Mesenchymal stem cell (in vitro differentiated cells and primary cell): ENCODE results near the gene ACOX2.
A peak's percentile ranks its signal among the peaks of the same experiment; 100 is the strongest.

Experiments used
- DNase-seq: peaks from one replicate; pipeline ENCODE4 v3.0.0-alpha.2; 2013
- H2AFZ ChIP-seq: one replicate; pipeline ENCODE4 v1.6.1; 2013; ENCODE audit warnings: low read depth, mild to moderate bottlenecking, control low read depth, inconsistent platforms, low read length, moderate library complexity
- H2AK5ac ChIP-seq: 2 replicates; pipeline ENCODE4 v1.6.1; 2013; ENCODE audit warnings: low read length, moderate library complexity, mild to moderate bottlenecking, inconsistent platforms; ENCODE audit not compliant: severe bottlenecking
- H2BK120ac ChIP-seq: one replicate; pipeline ENCODE4 v1.6.1; 2013; ENCODE audit warnings: low read depth, mild to moderate bottlenecking, inconsistent platforms, low read length, moderate library complexity
- H2BK12ac ChIP-seq, 2 experiments: one replicate each; pipeline ENCODE4 v1.6.1; 2013; ENCODE audit warnings: inconsistent platforms in 2 of 2, low read length in 2 of 2, mild to moderate bottlenecking in 2 of 2, moderate library complexity in 2 of 2, control low read depth in 1 of 2
- H2BK15ac ChIP-seq: one replicate; pipeline ENCODE4 v1.6.1; 2013; ENCODE audit warnings: mild to moderate bottlenecking, low read depth, inconsistent platforms; ENCODE audit not compliant: poor library complexity, severe bottlenecking
- H2BK5ac ChIP-seq: 2 replicates; pipeline ENCODE4 v1.6.1; 2013; ENCODE audit warnings: low read depth, mild to moderate bottlenecking, low read length, control low read depth, inconsistent platforms; ENCODE audit not compliant: poor library complexity, severe bottlenecking
- H3K14ac ChIP-seq, 2 experiments: one replicate each; pipeline ENCODE4 v1.6.1; 2013; ENCODE audit warnings: inconsistent platforms in 2 of 2, low read length in 2 of 2, control low read depth in 1 of 2, mild to moderate bottlenecking in 1 of 2, moderate library complexity in 1 of 2
- H3K18ac ChIP-seq, 2 experiments: one replicate each; pipeline ENCODE4 v1.6.1; 2013; ENCODE audit warnings: inconsistent platforms in 2 of 2, low read length in 2 of 2, control low read depth in 1 of 2, low read depth in 1 of 2, mild to moderate bottlenecking in 1 of 2
- H3K23ac ChIP-seq, 2 experiments: one replicate each; pipeline ENCODE4 v1.6.1; 2013; ENCODE audit warnings: inconsistent platforms in 2 of 2, low read length in 2 of 2, mild to moderate bottlenecking in 2 of 2, moderate library complexity in 2 of 2, control low read depth in 1 of 2
- H3K27ac ChIP-seq: 2 replicates; pipeline ENCODE4 v1.5.1; 2013; ENCODE audit warnings: mild to moderate bottlenecking, moderate library complexity, low read length, control low read depth, inconsistent platforms; ENCODE audit not compliant: poor library complexity, severe bottlenecking
- H3K27me3 ChIP-seq, 2 experiments: 2 replicates each; pipeline versions ENCODE4 v1.6.1 to v1.7.0; 2013; ENCODE audit warnings: low read length in 2 of 2, mild to moderate bottlenecking in 2 of 2, moderate library complexity in 2 of 2, control low read depth in 1 of 2, inconsistent platforms in 1 of 2; ENCODE audit not compliant: control insufficient read depth in 1 of 2, insufficient read depth in 1 of 2
- H3K36me3 ChIP-seq, 2 experiments: 2 replicates each; pipeline versions ENCODE4 v1.6.1 to v1.7.0; 2013; ENCODE audit warnings: low read length in 2 of 2, control low read depth in 1 of 2, inconsistent platforms in 1 of 2, low read depth in 1 of 2, mild to moderate bottlenecking in 1 of 2; ENCODE audit not compliant: insufficient read depth in 2 of 2, control insufficient read depth in 1 of 2
- H3K4ac ChIP-seq, 2 experiments: one replicate each; pipeline ENCODE4 v1.6.1; 2013; ENCODE audit warnings: inconsistent platforms in 2 of 2, low read length in 2 of 2, mild to moderate bottlenecking in 2 of 2, moderate library complexity in 2 of 2, control low read depth in 1 of 2, low read depth in 1 of 2
- H3K4me1 ChIP-seq: 2 replicates; pipeline ENCODE4 v1.6.1; 2013; ENCODE audit warnings: low read depth, low read length, control low read depth; ENCODE audit not compliant: control insufficient read depth, insufficient read depth
- H3K4me2 ChIP-seq: 2 replicates; pipeline ENCODE4 v1.6.1; 2013; ENCODE audit warnings: low read length, mild to moderate bottlenecking, inconsistent platforms; ENCODE audit not compliant: poor library complexity, severe bottlenecking
- H3K4me3 ChIP-seq, 2 experiments: 2 replicates each; pipeline versions ENCODE4 v1.5.1 to v1.7.0; 2013; ENCODE audit warnings: low read length in 2 of 2, mild to moderate bottlenecking in 2 of 2, control low read depth in 1 of 2, low read depth in 1 of 2; ENCODE audit not compliant: insufficient read depth in 1 of 2
- H3K79me1 ChIP-seq: replicated peaks from 2 replicates; pipeline ENCODE4 v1.6.1; 2013; ENCODE audit warnings: mild to moderate bottlenecking, control low read depth, low read length, inconsistent platforms; ENCODE audit not compliant: poor library complexity, severe bottlenecking
- H3K9ac ChIP-seq: 2 replicates; pipeline ENCODE4 v1.7.0; 2013; ENCODE audit warnings: mild to moderate bottlenecking, low read length, moderate library complexity
- H3K9me3 ChIP-seq: 2 replicates; pipeline ENCODE4 v1.7.0; 2013; ENCODE audit warnings: mild to moderate bottlenecking, low read length; ENCODE audit not compliant: control insufficient read depth
- H4K8ac ChIP-seq: one replicate; pipeline ENCODE4 v1.6.1; 2013; ENCODE audit warnings: inconsistent platforms, mild to moderate bottlenecking, low read length, moderate library complexity
- H4K91ac ChIP-seq: one replicate; pipeline ENCODE4 v1.6.1; 2013; ENCODE audit warnings: mild to moderate bottlenecking, low read length, inconsistent platforms
- WGBS: methylation state at CpG from one replicate; pipeline ENCODE4 v1.1.7; 2013; ENCODE audit warnings: mixed read lengths; 5-methylcytosine and 5-hydroxymethylcytosine counted together

ACOX2 gene

GRCh38 chr3:58491506-58492402 is 45.2 kb downstream of the ACOX2 start, which contains the start of gene KCTD6:
Gene KCTD6 (plus strand): TSS chr3:58492096. CDS start chr3:58498756, 6,660 bp downstream.
- WGBS = 2% methylated on average over 49 of the region's 104 CpGs
- peak within 1 kb of the TSS; percentile 94 for H3K4me2 ChIP-seq
- peak; percentile 92 for DNase-seq
- no peak within 1 kb of the TSS for H2BK12ac ChIP-seq
- H3K14ac ChIP-seq = peak within 1 kb of the TSS; percentile 15 to 58
- no peak within 1 kb of the TSS for H2BK5ac ChIP-seq
- H3K4me3 ChIP-seq = peak within 1 kb of the TSS; percentile 86 to 89
- H2AK5ac ChIP-seq = no peak within 1 kb of the TSS
- peak within 1 kb of the TSS; percentile 80 for H2BK15ac ChIP-seq
- H4K8ac ChIP-seq = peak within 1 kb of the TSS; percentile 87
- peak within 1 kb of the TSS in 1 of 2 experiments; percentile 86 for H3K18ac ChIP-seq
- peak within 1 kb of the TSS; percentile 73 for H2BK120ac ChIP-seq
- H3K79me1 ChIP-seq = peaks cover 12% of the 10 kb centered on the region
- H3K4me1 ChIP-seq = peaks cover 13% of the 10 kb centered on the region
- no peaks in the 10 kb centered on the region for H3K36me3 ChIP-seq
- no peak within 1 kb of the TSS for H3K27ac ChIP-seq
- peak within 1 kb of the TSS; percentile 74 for H4K91ac ChIP-seq
- H2AFZ ChIP-seq = peak within 1 kb of the TSS; percentile 47
- peak within 1 kb of the TSS; percentile 85 for H3K9ac ChIP-seq
- H3K4ac ChIP-seq = peak within 1 kb of the TSS; percentile 47 to 66
- H3K23ac ChIP-seq = peak within 1 kb of the TSS in 1 of 2 experiments; percentile 47
- no peaks in the 10 kb centered on the region for H3K9me3 ChIP-seq
- H3K27me3 ChIP-seq = peaks cover 0 to 14% of the 10 kb centered on the region in 2 experiments

DNA sequence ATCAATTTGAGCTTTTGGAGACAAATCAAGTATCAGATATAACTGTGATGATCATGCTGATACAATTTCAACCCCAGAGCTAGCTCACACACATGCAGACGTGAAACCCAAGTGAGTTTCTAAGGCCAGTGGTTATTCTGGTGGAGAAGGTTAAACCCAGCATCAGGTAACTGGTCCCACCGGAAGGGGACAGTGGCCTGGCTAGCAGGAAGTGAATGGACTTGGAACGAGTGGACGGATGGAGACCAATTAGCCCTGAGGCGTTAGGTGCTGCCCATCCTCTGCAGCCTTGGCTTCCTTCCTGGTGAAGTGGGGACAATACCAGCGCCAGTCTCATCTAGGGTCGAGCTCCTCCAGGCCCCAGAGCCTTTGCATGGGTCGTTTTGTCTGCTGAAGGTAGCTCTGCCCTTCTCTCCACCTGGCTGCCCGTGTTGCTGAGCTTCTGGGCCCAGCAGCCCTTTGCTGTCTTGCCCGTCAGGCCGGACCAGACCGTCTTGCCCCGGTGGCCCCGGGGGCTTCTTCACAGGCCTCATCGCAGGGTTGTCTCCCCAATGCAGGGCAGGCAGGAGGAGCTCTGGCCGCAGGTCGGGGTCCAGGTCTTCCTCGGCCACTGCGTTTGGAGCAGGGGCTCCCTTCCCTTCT is 46.0 kb downstream of the ACOX2 start:
- H3K4ac ChIP-seq = peak overlapping the region in 1 of 2 experiments; percentile 66
- no peak overlapping the region for H2BK12ac ChIP-seq

DNA sequence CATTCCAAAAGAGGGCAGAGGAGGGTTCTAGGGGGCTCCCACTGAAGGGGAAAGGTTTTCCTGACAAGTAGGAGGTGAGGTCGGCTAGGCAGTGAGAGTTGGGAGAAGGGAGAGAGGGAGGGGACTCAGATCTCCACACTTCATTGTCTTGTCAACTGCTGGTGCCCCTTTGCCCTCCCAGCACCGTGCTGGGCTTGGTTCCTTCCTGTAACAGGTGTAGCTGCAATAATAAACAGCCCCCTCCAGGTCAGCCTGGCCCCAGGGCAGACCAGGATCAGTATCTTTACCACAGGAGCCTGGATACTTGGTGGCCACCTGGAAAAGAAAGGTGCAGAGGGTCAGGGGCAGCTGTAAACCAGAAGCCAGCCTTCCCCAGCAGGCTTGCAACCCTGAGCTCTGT is 48.0 kb downstream of the ACOX2 start:
- H3K36me3 ChIP-seq = no peaks in the 10 kb centered on the region
- no peak overlapping the region for H3K4me2 ChIP-seq
- H3K79me1 ChIP-seq = peaks cover 7% of the 10 kb centered on the region
- H3K14ac ChIP-seq = no peak overlapping the region
- no peak overlapping the region for H3K18ac ChIP-seq
- no peak for DNase-seq
- H2BK15ac ChIP-seq = no peak overlapping the region
- H3K27ac ChIP-seq = no peak overlapping the region
- H2AK5ac ChIP-seq = no peak overlapping the region
- H2AFZ ChIP-seq = no peak overlapping the region
- no peak overlapping the region for H2BK5ac ChIP-seq
- no peak overlapping the region for H2BK12ac ChIP-seq
- no peaks in the 10 kb centered on the region for H3K9me3 ChIP-seq
- H2BK120ac ChIP-seq = no peak overlapping the region
- no peak overlapping the region for H4K8ac ChIP-seq
- H3K27me3 ChIP-seq = peaks cover 0 to 19% of the 10 kb centered on the region in 2 experiments
- 59% methylated on average over 2 of the region's 2 CpGs for WGBS
- no peak overlapping the region for H3K4ac ChIP-seq
- no peak overlapping the region for H3K23ac ChIP-seq
- no peak overlapping the region for H4K91ac ChIP-seq
- peaks cover 13% of the 10 kb centered on the region for H3K4me1 ChIP-seq
- no peak overlapping the region for H3K9ac ChIP-seq
- no peak overlapping the region for H3K4me3 ChIP-seq

More for the DNA sequence above, 46.0 kb downstream of the ACOX2 start:
- H4K8ac ChIP-seq = peak overlapping the region; percentile 87
- DNase-seq = no peak
- H3K36me3 ChIP-seq = no peaks in the 10 kb centered on the region
- no peak overlapping the region for H3K27ac ChIP-seq
- no peak overlapping the region for H2AK5ac ChIP-seq
- H2BK120ac ChIP-seq = no peak overlapping the region
- no peak overlapping the region for H3K23ac ChIP-seq
- peaks cover 13% of the 10 kb centered on the region for H3K4me1 ChIP-seq
- peak overlapping the region; percentile 44 for H2BK15ac ChIP-seq
- peak overlapping the region in 1 of 2 experiments; percentile 11 for H3K18ac ChIP-seq
- H3K4me3 ChIP-seq = peak overlapping the region in 1 of 2 experiments; percentile 72
- H3K9me3 ChIP-seq = no peaks in the 10 kb centered on the region
- H2BK5ac ChIP-seq = no peak overlapping the region
- no peak overlapping the region for H3K14ac ChIP-seq
- H3K9ac ChIP-seq = peak overlapping the region; percentile 65
- WGBS = 81% methylated on average over 19 of the region's 19 CpGs
- peak overlapping the region; percentile 0 for H2AFZ ChIP-seq
- H3K79me1 ChIP-seq = peaks cover 8% of the 10 kb centered on the region
- peak overlapping the region; percentile 74 for H4K91ac ChIP-seq
- no peak overlapping the region for H3K4me2 ChIP-seq
- H3K27me3 ChIP-seq = peaks cover 0 to 14% of the 10 kb centered on the region in 2 experiments
